Transverse colon (tissue), 4 donors: Measurements from ENCODE around the gene ERMARD. TPM values are rescaled to one million over a fixed set of nuclear protein-coding genes. Genes with fewer than 3 reads are reported as not detected.

Experiments
- DNase-seq: peaks from one replicate; pipeline ENCODE4 v3.0.0-alpha.2; 2019
- H3K27ac ChIP-seq, 4 donors: fragments of 200-600 bp; sonication (generic); 2 replicates each; pipeline ENCODE4 v1.5.1; 2016 to 2018; ENCODE audit warnings: inconsistent platforms in 4 of 4
- H3K27me3 ChIP-seq: fragments of 200-600 bp; sonication (generic); 2 replicates; pipeline ENCODE4 v1.5.1; 2017; ENCODE audit warnings: inconsistent platforms
- H3K36me3 ChIP-seq, 4 donors: fragments of 200-600 bp; sonication (generic); 2 replicates each; pipeline ENCODE4 v1.5.1; 2017 to 2019; ENCODE audit warnings: inconsistent platforms in 4 of 4
- H3K4me1 ChIP-seq, 4 donors: fragments of 200-600 bp; sonication (generic); 2 replicates each; pipeline ENCODE4 v1.5.1; 2017 to 2020; ENCODE audit warnings: inconsistent platforms in 4 of 4
- H3K4me3 ChIP-seq, 4 donors: fragments of 200-600 bp; sonication (generic); 1 replicate in 1 of 4; 2 replicates in 3 of 4; pipeline versions ENCODE4 v1.5.1 to v1.6.1; 2017 to 2019; ENCODE audit warnings: inconsistent platforms in 4 of 4
- H3K9me3 ChIP-seq, 2 donors: fragments of 200-600 bp; sonication (generic); 2 replicates each; pipeline ENCODE4 v1.5.1; 2017 to 2019; ENCODE audit warnings: inconsistent platforms in 2 of 2
- EP300 ChIP-seq: sonication (generic); formaldehyde crosslinking; IDR thresholded peaks from one replicate; pipeline ENCODE4 v1.6.1; 2017; ENCODE audit warnings: antibody characterized with exemption, low read depth
- POLR2A ChIP-seq: fragments of 450-650 bp; IDR thresholded peaks from one replicate; pipeline ENCODE4 v1.6.1; 2016; ENCODE audit warnings: antibody characterized with exemption, mild to moderate bottlenecking, moderate library complexity
- WGBS, 2 donors: methylation state at CpG; one replicate each; pipeline ENCODE4 v1.1.5; 2018; ENCODE audit warnings: low coverage in 1 of 2; 5-methylcytosine and 5-hydroxymethylcytosine counted together
- in situ Hi-C, 4 donors: fragments of 200-750 bp; cut with MboI; loops; one replicate each; pipeline versions ENCODE4 v1.15.0 to v1.15.1; 2017; ENCODE audit warnings: low sequenced_read_pairs in 3 of 4, low pct_ligation_motif_present in 1 of 4, low pct_unique_long_range_greater_than_20kb in 1 of 4
- intact Hi-C: fragments of 100-400 bp; cut with DNase I; formaldehyde crosslinking; loops from one replicate; pipeline ENCODE4 v1.15.1; 2023; ENCODE audit warnings: low total_unique reads
- total RNA-seq, 4 donors: library from RNA; depleted of rRNA; stranded (reverse); fragments of >200 nt; gene quantifications; one replicate each; pipeline ENCODE4 v1.1.0, GENCODE V29; 2016

ERMARD gene
- total RNA-seq, 4 donors from 2014 or later, result 15.7 to 29.5 (median 20.8) TPM

- Histone ChIP-seq H3K4me3 (no peak overlapping the region), H3K4me1 (peaks cover 0 to 3% (median 0%) of the 10 kb centered on the region in 4 donors), H3K27me3 (peaks cover 4% of the 10 kb centered on the region), H3K9me3 (no peaks in the 10 kb centered on the region), H3K36me3 (no peaks in the 10 kb centered on the region), H3K27ac (no peak overlapping the region)
- intact Hi-C loops (no loop called here), in situ Hi-C loops (loop anchor here in 1 of 4 donors (10.0 kb wide), 1 partner anchor 684 kb away; no protein-coding TSS in a partner anchor)
- TF ChIP-seq POLR2A (no peak), EP300 (no peak)
- WGBS, 2 donors, result 68% methylated on average over 12 of the region's 12 CpGs; no CpG with 5 or more reads in 1 of the 2 donors
- no peak for DNase-seq
Observed at GRCh38 chr6:169830876-169831275, 79.5 kb downstream of the ERMARD start.

Other genes starting within 250 kb of the ERMARD start
- gene WDR27, start 49.6 kb upstream of the ERMARD start, total RNA-seq, result 10 to 100 TPM; 44.9 to 75.0 (median 57.0) TPM
- 10 to 100 TPM; 20.5 to 45.2 (median 40.5) TPM for gene C6orf120, start 49.5 kb upstream of the ERMARD start, total RNA-seq
- gene PHF10, start 27.1 kb upstream of the ERMARD start, total RNA-seq, result 10 to 100 TPM; 21.3 to 49.9 (median 25.3) TPM
- gene DYNLT2, start 50 bp upstream of the ERMARD start, total RNA-seq, result 1 to 10 TPM; 3.3 to 7.5 (median 4.4) TPM